Astrocyte of the cerebellum (primary cell): Measurements from ENCODE around the gene MKRN2OS.
A peak's percentile ranks its signal among the peaks of the same experiment; 100 is the strongest.

Experiments
- DNase-seq: peaks from one replicate; pipeline ENCODE4 v3.0.0-alpha.2; 2011; ENCODE audit warnings: low read depth
- H3K4me3 ChIP-seq: 2 replicates; pipeline ENCODE4 v1.5.1; 2011; ENCODE audit warnings: mild to moderate bottlenecking, low read depth, low read length, moderate library complexity
- CTCF ChIP-seq: IDR thresholded peaks from 2 replicates; pipeline ENCODE4 v1.5.1; 2012; ENCODE audit warnings: low read length, low read depth, moderate library complexity, mild to moderate bottlenecking; ENCODE audit errors: missing control alignments
- in situ Hi-C: cut with HindIII; loops from 2 replicates; pipeline ENCODE4 v1.10.0; 2017; ENCODE audit warnings: low sequenced_read_pairs

The MKRN2OS gene

DNA sequence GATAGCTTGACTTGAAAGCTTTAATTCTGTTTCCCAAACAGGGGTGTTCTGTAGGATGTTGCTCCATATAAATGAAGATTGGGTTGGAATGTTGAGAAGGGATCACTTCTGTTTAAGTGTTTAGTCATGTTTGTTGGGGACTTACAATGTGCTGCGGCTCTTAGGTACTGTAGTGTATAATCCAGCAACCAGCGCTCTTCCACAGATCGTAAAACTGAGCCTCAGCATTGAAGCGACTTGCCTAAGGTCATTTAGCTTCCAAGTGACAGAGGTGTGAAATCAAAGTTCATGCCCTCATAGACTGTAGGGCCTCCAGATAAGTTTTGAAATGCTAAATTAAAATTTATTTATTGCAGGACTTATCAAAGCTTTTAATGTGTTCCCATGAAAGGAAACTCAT is 13.4 kb upstream of the MKRN2OS start:
- no peak for DNase-seq
- TF ChIP-seq CTCF, result no peak
- in situ Hi-C loops, result no loop called here
- H3K4me3 ChIP-seq, result no peak overlapping the region

- in situ Hi-C loops, result no loop called here
- no peak for DNase-seq
- no peak for TF ChIP-seq CTCF
- H3K4me3 ChIP-seq, result peak overlapping the region; percentile 84
These were observed 12.3 kb upstream of the MKRN2OS start for GRCh38 chr3:12557473-12558100.

GRCh38 chr3:12556690-12557472 is 11.6 kb upstream of the MKRN2OS start, which contains the start of gene MKRN2:
MKRN2 (plus strand) TSS chr3:12557087; CDS start chr3:12557151, 64 bp downstream.
- in situ Hi-C loops, result no loop called here
- no peak for TF ChIP-seq CTCF
- no peak for DNase-seq

DNA sequence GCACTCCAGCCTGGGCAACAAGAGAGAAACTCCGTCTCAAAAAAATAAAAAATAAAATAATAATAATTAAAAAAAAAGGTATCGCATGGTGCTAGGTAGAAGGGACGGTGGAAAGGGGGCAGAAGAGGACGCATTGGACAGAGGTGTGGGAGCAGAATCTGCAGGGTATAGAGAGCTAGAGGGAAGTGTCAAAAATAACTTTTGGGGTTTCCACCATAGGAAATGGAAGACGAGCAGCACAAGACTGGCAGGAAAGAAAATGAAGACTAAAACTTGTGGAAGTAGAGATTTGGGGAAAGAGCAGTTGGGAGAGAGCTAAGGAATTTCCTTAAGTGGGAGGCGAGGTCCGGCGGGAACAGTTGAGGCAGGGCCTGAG is 11.0 kb upstream of the MKRN2OS start:
- DNase-seq, result no peak
- in situ Hi-C loops, result no loop called here
- no peak for TF ChIP-seq CTCF
- H3K4me3 ChIP-seq, result peak overlapping the region; percentile 84

More at GRCh38 chr3:12556690-12557472, 11.6 kb upstream of the MKRN2OS start, which contains the start of gene MKRN2:
- H3K4me3 ChIP-seq, result peak within 1 kb of the TSS; percentile 84

DNA sequence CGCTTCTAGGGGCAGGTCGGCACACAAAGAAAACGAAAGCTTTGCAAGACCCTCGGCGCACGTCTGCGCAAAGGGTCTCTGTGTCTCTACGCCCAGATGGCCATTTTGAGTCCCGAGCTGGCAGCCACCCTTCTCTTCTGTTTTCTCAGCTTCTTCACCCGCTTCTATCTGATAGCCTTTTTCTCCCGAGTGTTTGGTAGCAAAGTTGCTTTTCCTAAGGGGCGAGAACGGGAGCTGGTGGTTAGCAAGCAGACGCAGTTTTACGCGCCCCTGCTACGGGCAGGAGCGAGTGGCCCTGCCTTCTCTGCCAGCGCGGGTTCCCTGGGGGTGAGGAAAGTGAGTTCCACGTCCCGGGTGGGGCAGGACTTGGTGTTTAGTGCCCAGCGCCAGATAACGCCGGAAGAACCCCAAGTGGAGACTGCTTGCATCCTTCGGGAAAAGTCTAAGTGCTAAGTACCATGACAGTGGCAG is 8.7 kb upstream of the MKRN2OS start:
- DNase-seq, result no peak
- TF ChIP-seq CTCF, result no peak
- peak overlapping the region; percentile 48 for H3K4me3 ChIP-seq
- in situ Hi-C loops, result no loop called here

GRCh38 chr3:12549971-12550760 is 4.9 kb upstream of the MKRN2OS start:
- TF ChIP-seq CTCF, result no peak
- DNase-seq, result no peak
- in situ Hi-C loops, result no loop called here
- no peak overlapping the region for H3K4me3 ChIP-seq
